Fibroblast of pulmonary artery (primary cell): ENCODE data around the gene CMAS.
"Not testable (repeated sequence)": the region's sequence is repeated elsewhere in the genome, so short reads cannot be mapped to it uniquely, and the experiment has no call there.

ENCODE experiments used
- DNase-seq: peaks from one replicate; pipeline ENCODE4 v3.0.0-alpha.2; 2010; ENCODE audit warnings: low read depth
- H3K4me3 ChIP-seq: replicated peaks from 2 replicates; pipeline ENCODE4 v1.5.1; 2011; ENCODE audit warnings: low read depth, mild to moderate bottlenecking, control low read depth, low read length, moderate library complexity
- CTCF ChIP-seq: IDR thresholded peaks from 2 replicates; pipeline ENCODE4 v1.5.1; 2011; ENCODE audit warnings: mild to moderate bottlenecking, control low read depth, low read length, inconsistent platforms; ENCODE audit errors: missing control alignments

Gene CMAS

DNA sequence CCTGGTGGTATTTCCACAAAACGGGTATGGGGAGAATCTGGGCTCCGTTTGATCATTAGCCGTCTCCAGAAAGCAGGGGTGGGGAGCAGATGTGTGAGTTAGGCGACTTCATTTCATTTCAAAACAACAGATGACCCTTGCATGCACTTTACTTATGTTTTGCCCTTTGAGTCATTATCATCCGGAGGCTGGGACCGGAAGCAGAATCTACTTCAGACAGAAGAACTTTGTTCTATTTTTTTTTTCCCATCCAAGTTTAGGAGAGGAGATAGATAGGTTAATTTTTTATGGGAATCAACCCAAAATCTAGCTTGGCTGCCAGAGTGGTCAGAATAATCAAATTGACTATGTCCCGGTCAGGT is 31.3 kb upstream of the CMAS start:
- no peak for TF ChIP-seq CTCF
- peak; percentile 12 for DNase-seq
- no peak overlapping the region for H3K4me3 ChIP-seq

DNA sequence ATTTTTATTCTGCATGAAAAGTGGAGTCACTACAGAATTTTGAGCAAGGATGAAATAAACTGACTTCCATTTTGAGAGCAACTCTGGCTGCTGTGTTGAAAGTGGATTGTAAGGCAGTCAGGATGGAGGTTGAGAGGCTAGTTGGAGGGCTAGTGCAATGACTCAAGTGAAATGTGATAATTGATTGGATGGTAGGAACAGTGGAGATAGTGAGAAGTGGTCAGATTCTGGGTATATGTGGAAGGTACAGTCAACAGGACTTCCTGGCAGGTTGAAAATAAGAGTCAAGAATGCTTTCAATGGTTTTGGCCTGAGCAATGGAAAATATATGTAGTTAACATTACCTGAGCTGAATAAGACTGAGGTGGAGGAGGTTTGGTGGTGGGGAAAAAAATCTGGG is 29.0 kb upstream of the CMAS start:
- no peak for TF ChIP-seq CTCF
- DNase-seq: no peak
- H3K4me3 ChIP-seq: no peak overlapping the region

DNA sequence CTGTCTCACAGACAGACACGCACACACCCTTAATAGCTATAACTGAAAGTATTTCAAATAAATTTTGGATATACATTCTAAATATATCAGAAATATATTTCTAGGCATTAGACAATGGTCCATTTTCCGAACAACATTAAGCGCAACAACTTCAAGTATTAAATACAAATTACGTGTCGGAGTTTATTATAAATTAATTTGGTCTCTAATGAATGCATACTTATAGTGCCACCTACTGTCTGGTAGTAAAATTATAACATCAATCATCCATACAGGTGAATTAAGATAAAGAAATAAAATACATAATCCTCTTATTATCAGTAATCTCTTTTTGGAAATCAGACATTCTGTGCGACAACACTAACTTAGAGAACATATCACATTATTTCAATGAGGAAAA is 27.2 kb upstream of the CMAS start:
- peak; percentile 14 for DNase-seq
- TF ChIP-seq CTCF: peak; percentile 32
- no peak overlapping the region for H3K4me3 ChIP-seq

GRCh38 chr12:22023489-22023888 is 22.5 kb upstream of the CMAS start:
- not testable (repeated sequence) for H3K4me3 ChIP-seq

DNA sequence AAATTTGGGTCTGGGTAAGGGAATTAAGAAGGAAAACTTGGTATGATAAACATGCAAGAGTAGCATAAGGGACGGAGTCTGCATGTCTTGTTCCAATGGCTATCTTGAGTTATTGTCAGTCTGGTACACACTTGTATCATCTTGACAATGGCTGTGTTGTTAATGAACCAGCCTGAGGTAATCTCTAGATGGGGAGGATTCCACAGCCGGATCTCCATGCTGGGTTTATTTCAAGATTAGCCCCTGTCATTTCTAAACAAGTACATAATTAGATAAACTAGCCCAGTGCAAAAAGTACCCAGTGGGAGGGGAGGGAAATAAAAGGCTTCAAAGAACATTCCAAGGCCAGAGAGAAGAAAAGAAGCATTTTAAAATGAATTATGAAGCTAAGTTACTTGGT is 16.5 kb upstream of the CMAS start:
- H3K4me3 ChIP-seq: no peak overlapping the region
- no peak for DNase-seq
- no peak for TF ChIP-seq CTCF

More at GRCh38 chr12:22023489-22023888, 22.5 kb upstream of the CMAS start:
- DNase-seq: not testable (repeated sequence)

DNA sequence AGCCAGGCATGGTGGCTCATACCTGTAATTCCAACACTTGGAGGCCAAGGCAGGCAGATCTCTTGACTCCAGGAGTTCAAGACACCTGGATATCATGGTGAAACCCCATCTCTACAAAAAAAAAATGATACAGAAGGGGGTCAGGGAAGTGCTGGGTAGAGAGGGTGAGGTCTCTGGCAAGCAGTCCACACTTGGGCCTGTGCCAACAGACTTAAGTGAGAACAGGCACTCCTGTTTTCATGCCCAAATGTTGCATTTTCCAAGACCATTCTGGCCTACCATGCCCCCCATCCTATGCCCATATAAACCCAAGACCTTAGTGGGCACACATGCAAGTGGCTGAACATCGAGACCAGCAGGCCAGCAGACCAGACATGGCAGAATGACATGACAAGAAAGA is 16.0 kb upstream of the CMAS start:
- no peak for DNase-seq
- TF ChIP-seq CTCF: no peak
- no peak overlapping the region for H3K4me3 ChIP-seq

- TF ChIP-seq CTCF: no peak
- no peak overlapping the region for H3K4me3 ChIP-seq
- no peak for DNase-seq
These were observed 13.3 kb upstream of the CMAS start for GRCh38 chr12:22032732-22033131.
